ENCODE results near the gene KCNH1. TPM values are rescaled to one million over a fixed set of nuclear protein-coding genes. Genes with fewer than 3 reads are reported as not detected.

Gene KCNH1
- total RNA-seq, 3 donors from 2014 or later = 0.81 to 1.7 (median 1.2) TPM

DNA sequence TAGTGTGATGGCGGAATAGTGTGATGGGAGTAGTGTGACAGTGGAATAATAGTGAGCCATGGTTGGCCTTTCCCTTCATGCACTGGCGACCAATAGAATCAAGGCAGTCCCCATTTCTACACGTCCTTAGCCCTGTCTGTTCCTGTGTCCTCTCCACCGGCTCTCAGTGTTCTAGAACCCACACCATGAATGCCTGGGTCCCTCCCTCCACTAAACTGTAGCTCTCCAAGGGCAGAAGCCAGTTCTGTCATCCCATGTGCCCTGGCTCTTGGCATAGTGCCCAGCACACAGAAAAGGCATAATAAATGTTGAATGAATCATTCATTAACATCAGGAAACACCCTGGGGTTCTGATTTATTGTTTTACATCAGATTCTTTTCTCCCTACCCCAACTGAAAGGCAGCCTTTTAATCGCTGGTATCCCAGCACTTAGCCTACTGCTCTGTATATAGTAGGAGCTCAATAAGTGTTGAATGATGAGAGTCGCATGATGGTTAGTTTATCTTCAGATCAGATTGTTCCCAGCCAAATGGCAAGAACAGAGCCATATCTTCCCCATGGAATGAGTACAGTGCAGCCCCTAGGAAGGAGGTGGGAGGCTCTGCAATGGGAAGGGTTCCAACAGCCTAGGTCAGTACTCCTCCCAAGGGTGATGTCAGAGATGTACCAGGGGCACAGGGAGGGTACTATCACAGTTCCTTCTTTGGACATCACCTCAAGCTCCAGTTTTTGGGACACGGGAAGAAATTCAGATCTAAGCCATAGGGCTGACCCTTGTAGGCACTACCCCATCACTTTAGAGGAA is 479.6 kb downstream of the KCNH1 start:
- Histone ChIP-seq H3K4me3 (no peak overlapping the region), H3K36me3 (ENCODE audit: low read depth) (no peaks in the 10 kb centered on the region), H3K4me1 (ENCODE audit: low read depth) (no peaks in the 10 kb centered on the region), H3K9me3 (no peaks in the 10 kb centered on the region)
- DNase-seq (peak in 1 of 3 donors; percentile 25), ATAC-seq (peak; percentile 33)
- TF ChIP-seq, protein P1, sequence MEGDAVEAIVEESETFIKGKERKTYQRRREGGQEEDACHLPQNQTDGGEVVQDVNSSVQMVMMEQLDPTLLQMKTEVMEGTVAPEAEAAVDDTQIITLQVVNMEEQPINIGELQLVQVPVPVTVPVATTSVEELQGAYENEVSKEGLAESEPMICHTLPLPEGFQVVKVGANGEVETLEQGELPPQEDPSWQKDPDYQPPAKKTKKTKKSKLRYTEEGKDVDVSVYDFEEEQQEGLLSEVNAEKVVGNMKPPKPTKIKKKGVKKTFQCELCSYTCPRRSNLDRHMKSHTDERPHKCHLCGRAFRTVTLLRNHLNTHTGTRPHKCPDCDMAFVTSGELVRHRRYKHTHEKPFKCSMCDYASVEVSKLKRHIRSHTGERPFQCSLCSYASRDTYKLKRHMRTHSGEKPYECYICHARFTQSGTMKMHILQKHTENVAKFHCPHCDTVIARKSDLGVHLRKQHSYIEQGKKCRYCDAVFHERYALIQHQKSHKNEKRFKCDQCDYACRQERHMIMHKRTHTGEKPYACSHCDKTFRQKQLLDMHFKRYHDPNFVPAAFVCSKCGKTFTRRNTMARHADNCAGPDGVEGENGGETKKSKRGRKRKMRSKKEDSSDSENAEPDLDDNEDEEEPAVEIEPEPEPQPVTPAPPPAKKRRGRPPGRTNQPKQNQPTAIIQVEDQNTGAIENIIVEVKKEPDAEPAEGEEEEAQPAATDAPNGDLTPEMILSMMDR (IDR thresholded peaks at IDR 0.05) = no peak
- intact Hi-C loops (cut with DNase I, micrococcal nuclease) = no loop called here

DNA sequence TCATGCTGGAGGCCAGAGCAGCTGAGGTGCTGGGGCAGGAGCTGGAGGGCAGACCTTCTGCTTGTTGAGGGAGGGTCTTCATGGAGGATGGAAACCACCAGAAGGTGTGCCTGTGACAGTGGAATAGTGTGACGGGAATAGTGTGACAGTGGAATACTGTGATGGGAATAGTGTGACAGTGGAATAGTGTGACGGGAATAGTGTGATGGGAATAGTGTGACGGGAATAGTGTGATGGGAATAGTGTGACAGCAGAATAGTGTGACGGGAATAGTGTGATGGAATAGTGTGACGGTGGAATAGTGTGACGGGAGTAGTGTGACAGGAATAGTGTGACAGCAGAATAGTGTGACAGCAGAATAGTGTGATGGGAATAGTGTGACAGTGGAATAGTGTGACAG is 480.2 kb downstream of the KCNH1 start:
- H3K4me1 ChIP-seq (ENCODE audit: low read depth) = no peaks in the 10 kb centered on the region
- peak; percentile 50 for ATAC-seq

DNA sequence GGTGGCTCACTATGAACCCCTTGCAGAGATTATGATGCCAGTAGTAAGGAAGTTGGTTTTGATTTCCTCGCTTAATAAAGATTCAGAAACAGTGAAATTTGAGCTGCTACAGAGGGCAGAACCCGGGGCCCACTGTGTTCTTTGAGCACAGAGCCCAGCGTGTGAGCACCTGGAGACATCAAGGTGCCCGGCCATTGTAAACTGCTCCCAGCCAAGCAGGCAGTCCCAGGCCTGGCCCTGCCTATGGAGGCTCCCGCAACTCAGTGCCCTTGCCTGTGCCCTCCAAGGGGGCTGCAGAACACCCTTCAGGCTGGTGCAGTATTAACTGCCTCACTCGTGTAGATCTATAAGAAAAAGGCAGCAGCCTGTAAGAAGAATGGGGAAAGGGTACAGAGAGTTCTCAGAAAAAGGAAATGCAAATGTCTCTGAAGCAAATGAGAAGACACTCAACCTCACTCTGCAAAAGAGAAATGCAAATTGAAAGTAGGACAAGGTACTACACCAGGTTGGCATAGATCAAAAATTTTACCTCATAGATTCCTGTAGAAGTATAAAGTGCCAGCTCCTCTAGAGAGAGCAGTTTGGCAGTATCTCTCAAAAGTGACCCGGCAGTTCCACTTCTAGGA is 481.5 kb downstream of the KCNH1 start:
- TF ChIP-seq, protein P1 (IDR thresholded peaks at IDR 0.05) = no peak
- Histone ChIP-seq H3K4me1 (ENCODE audit: low read depth) (no peaks in the 10 kb centered on the region), H3K9me3 (no peaks in the 10 kb centered on the region), H3K4me3 (no peak overlapping the region), H3K36me3 (ENCODE audit: low read depth) (no peaks in the 10 kb centered on the region)
- DNase-seq = no peak
- ATAC-seq = no peak
- intact Hi-C loops (cut with DNase I, micrococcal nuclease) = no loop called here

More for the DNA sequence above, 480.2 kb downstream of the KCNH1 start:
- TF ChIP-seq, protein P1 (IDR thresholded peaks at IDR 0.05) = no peak
- Histone ChIP-seq H3K4me3 (no peak overlapping the region), H3K9me3 (no peaks in the 10 kb centered on the region), H3K36me3 (ENCODE audit: low read depth) (no peaks in the 10 kb centered on the region)
- no peak for DNase-seq
- intact Hi-C loops (cut with DNase I, micrococcal nuclease) = no loop called here

DNA sequence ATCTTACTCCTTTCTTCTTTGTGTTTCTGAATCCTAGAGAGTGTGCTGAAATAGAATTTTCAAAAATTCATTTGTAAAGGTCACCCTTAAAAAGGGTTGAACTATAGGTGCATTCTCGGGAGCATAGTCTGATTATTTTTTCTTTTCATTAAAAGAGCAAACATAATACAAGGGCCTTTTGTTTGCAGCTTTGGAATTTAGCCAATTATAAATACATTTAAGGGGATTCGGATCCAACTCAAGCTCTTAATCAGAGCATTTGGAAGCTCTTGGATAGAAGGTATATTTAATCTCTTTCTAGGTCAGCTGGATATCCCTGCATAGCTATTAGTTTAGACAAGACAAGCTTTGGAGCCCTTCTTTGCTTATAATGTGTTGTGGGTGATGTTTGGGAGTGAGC is 483.5 kb downstream of the KCNH1 start:
- no peaks in the 10 kb centered on the region for H3K9me3 ChIP-seq
- no peaks in the 10 kb centered on the region for H3K36me3 ChIP-seq (ENCODE audit: low read depth)
- TF ChIP-seq, protein P1 (IDR thresholded peaks at IDR 0.05) = no peak
- H3K4me3 ChIP-seq = no peak overlapping the region
- H3K4me1 ChIP-seq (ENCODE audit: low read depth) = no peaks in the 10 kb centered on the region
- no peak for DNase-seq
- ATAC-seq = no peak
- intact Hi-C loops (cut with DNase I, micrococcal nuclease) = no loop called here

DNA sequence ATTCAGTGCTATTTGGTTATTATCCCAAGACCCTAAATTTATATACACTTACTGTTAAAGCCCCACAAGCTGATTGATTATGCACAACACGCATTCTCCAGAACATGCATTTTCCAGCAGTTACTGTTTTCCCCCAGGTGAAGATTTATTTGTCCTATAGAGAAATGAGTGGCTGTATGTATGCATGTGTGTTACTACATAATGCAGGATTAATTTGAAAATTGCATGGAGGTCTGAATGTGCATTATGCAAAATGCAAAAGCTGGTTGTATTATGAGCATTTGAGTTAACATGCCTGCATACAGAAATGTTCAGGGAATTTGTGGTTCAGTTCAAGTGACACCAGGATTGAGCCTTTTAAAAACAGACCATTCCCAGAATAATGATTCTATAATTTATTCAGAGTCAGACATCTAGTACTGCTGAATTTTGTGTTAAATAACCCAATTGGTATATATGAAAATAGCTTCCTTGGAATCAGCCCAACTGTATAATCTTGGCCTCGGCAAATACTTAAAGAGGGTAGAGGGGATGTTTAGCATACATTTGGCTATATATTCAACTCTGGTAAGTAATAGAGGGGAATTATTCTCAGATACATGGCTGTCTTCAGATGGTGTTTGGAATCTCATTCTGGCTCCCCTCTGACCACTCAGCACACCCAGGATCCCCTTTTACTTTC is 485.2 kb downstream of the KCNH1 start:
- intact Hi-C loops (cut with DNase I, micrococcal nuclease) = no loop called here
- TF ChIP-seq, protein P1 (IDR thresholded peaks at IDR 0.05) = no peak
- ATAC-seq (no peak), DNase-seq (no peak)
- H3K4me1 ChIP-seq (ENCODE audit: low read depth) = no peaks in the 10 kb centered on the region
- no peaks in the 10 kb centered on the region for H3K36me3 ChIP-seq (ENCODE audit: low read depth)
- H3K9me3 ChIP-seq = no peaks in the 10 kb centered on the region
- H3K4me3 ChIP-seq = no peak overlapping the region

Measured in mucosa of descending colon (tissue), 3 donors.